Gastrocnemius medialis (tissue), 4 donors: ENCODE measurements around the gene TTLL12. TPM values are rescaled to one million over a fixed set of nuclear protein-coding genes. Genes with fewer than 3 reads are reported as not detected.

Experiments used
- ATAC-seq, 2 donors: fragments of 150-250 bp; one replicate each; pipeline ENCODE4 v1.9.1; 2016
- DNase-seq, 2 donors: peaks; one replicate each; pipeline ENCODE4 v3.0.0-alpha.2; 2019
- H3K27ac ChIP-seq, 4 donors: fragments of 200-600 bp; sonication (generic); 1 replicate in 1 of 4; 2 replicates in 3 of 4; pipeline ENCODE4 v1.5.1; 2016 to 2018; ENCODE audit warnings: mild to moderate bottlenecking in 2 of 4, moderate library complexity in 1 of 4
- H3K27me3 ChIP-seq, 3 donors: fragments of 200-600 bp; sonication (generic) in 2 of 3; 1 replicate in 1 of 3; 2 replicates in 2 of 3; pipeline versions ENCODE4 v1.5.1 to v1.6.0; 2016 to 2019; ENCODE audit warnings: mild to moderate bottlenecking in 1 of 3, moderate library complexity in 1 of 3
- H3K36me3 ChIP-seq, 2 donors: fragments of 200-600 bp; sonication (generic) in 1 of 2; one replicate each; pipeline ENCODE4 v1.5.1; 2017 to 2018
- H3K4me1 ChIP-seq, 2 donors: fragments of 200-600 bp; sonication (generic) in 1 of 2; one replicate each; pipeline ENCODE4 v1.5.1; 2016 to 2017; ENCODE audit warnings: mild to moderate bottlenecking in 2 of 2
- H3K4me3 ChIP-seq, 4 donors: fragments of 200-600 bp; sonication (generic) in 3 of 4; 1 replicate in 1 of 4; 2 replicates in 3 of 4; pipeline ENCODE4 v1.5.1; 2016 to 2019; ENCODE audit warnings: mild to moderate bottlenecking in 2 of 4
- H3K9me3 ChIP-seq, 3 donors: fragments of 200-600 bp; sonication (generic) in 2 of 3; 1 replicate in 1 of 3; 2 replicates in 2 of 3; pipeline ENCODE4 v1.5.1; 2016 to 2019
- POLR2A ChIP-seq, 2 donors: fragments of 450-650 bp; IDR thresholded peaks; one replicate each; pipeline ENCODE4 v1.6.1; 2017; ENCODE audit warnings: antibody characterized with exemption in 2 of 2, mild to moderate bottlenecking in 2 of 2, moderate library complexity in 2 of 2
- in situ Hi-C, 4 donors: fragments of 200-750 bp; cut with MboI; loops; one replicate each; pipeline versions ENCODE4 v1.15.0 to v1.8.0; 2017; ENCODE audit warnings: low sequenced_read_pairs in 4 of 4
- intact Hi-C: fragments of 100-400 bp; cut with DNase I; formaldehyde crosslinking; loops from one replicate; pipeline ENCODE4 v1.15.1; 2023; ENCODE audit warnings: low total_unique reads
- total RNA-seq, 4 donors: library from RNA; depleted of rRNA; stranded (reverse); fragments of >200 nt; gene quantifications; one replicate each; pipeline versions ENCODE4 v1.1.0 to v1.2.3, GENCODE V29; 2016
- TF ChIP-seq, protein P1 (sequence below), 5 experiments: fragments of 450-650 bp in 3 of 5; fragments of 200-600 bp in 2 of 5; sonication (generic) in 2 of 5; IDR thresholded peaks in 4 of 5; conservative IDR thresholded peaks in 1 of 5; 1 replicate in 4 of 5; 2 replicates in 1 of 5; pipeline ENCODE4 v1.5.1; 2016 to 2019; ENCODE audit warnings: antibody characterized with exemption in 5 of 5, mild to moderate bottlenecking in 3 of 5, moderate library complexity in 3 of 5

Gene TTLL12
- total RNA-seq, 4 donors from 2014 or later, result 13.7 to 41.8 (median 19.6) TPM

DNA sequence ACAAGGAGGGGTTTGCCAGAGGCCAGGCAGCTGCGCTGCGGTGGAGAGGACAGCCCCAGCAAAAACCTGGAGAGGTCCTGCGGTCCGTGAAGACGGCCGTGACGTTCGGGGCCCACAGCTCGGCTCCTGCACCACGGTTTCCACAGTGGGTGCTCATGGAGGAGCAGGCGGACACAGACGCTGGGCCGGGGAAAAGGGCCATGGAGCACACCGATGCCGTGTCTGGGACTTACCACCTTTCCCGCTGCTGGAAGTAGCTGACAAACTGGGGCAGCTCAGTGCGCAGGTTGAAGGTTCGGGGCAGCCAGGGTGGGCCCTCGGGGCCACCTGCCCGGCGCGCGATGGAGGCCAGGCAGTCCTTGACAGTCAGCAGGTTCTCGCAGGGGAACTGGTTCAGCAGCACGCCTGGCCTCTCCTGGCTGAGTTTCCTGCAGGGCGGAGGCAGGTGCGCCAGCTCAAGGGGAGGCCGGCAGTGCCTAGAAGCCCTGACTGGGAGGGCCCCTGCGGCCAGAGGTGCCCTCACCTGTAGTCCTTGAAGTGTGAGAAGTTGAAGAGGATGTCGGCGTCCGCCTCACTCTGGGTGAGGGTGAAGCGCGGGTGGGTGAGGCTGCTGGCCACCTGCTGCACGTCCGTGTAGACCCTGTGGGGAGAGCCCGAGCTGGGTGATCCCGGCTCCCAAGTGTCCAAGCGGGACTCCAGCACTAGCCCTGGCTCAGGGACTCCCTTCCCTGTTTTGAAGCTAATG, 12.8 kb downstream of the TTLL12 start:
- no peak for DNase-seq

DNA sequence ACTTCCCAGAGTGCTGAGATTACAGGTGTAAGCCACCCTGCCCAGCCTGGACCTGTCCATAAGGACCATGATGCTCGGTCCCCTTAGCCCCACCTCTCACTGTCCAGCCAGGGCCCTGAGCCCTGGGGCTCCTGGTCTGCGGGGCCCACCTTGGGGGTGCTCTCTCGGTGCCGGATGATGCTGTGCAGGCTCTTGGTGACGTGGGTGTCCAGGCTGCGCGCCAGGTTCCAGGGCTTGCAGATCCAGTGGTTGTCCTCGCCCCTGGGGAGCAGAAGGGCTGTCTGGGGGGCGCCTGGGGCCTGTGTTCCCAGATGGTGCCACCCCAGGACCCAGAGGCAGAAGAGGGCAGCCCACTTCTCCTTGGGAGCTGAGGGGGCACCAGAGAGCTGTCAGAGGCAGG, 13.4 kb downstream of the TTLL12 start:
- no peaks in the 10 kb centered on the region for H3K4me1 ChIP-seq
- TF ChIP-seq, protein P1, sequence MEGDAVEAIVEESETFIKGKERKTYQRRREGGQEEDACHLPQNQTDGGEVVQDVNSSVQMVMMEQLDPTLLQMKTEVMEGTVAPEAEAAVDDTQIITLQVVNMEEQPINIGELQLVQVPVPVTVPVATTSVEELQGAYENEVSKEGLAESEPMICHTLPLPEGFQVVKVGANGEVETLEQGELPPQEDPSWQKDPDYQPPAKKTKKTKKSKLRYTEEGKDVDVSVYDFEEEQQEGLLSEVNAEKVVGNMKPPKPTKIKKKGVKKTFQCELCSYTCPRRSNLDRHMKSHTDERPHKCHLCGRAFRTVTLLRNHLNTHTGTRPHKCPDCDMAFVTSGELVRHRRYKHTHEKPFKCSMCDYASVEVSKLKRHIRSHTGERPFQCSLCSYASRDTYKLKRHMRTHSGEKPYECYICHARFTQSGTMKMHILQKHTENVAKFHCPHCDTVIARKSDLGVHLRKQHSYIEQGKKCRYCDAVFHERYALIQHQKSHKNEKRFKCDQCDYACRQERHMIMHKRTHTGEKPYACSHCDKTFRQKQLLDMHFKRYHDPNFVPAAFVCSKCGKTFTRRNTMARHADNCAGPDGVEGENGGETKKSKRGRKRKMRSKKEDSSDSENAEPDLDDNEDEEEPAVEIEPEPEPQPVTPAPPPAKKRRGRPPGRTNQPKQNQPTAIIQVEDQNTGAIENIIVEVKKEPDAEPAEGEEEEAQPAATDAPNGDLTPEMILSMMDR (IDR thresholded peaks at IDR 0.05 in 4 of 5, conservative IDR thresholded peaks at IDR 0.05 in 1 of 5), result no peak
- no peak for TF ChIP-seq POLR2A (IDR thresholded peaks at IDR 0.05)
- intact Hi-C loops (no loop called here), in situ Hi-C loops (no loop called here)
- peaks cover 0 to 63% of the 10 kb centered on the region in 2 donors for H3K36me3 ChIP-seq
- ATAC-seq (no peak), DNase-seq (no peak)
- H3K27ac ChIP-seq, result no peak overlapping the region
- no peaks in the 10 kb centered on the region for H3K9me3 ChIP-seq
- no peak overlapping the region for H3K4me3 ChIP-seq
- H3K27me3 ChIP-seq, result no peaks in the 10 kb centered on the region

More for the DNA sequence above, 12.8 kb downstream of the TTLL12 start:
- intact Hi-C loops, result no loop called here
- no peak for TF ChIP-seq POLR2A (IDR thresholded peaks at IDR 0.05)
- TF ChIP-seq, protein P1 (IDR thresholded peaks at IDR 0.05 in 4 of 5, conservative IDR thresholded peaks at IDR 0.05 in 1 of 5), result no peak
- Histone ChIP-seq H3K9me3 (no peaks in the 10 kb centered on the region), H3K4me1 (no peaks in the 10 kb centered on the region), H3K4me3 (no peak overlapping the region), H3K36me3 (peaks cover 0 to 69% of the 10 kb centered on the region in 2 donors), H3K27ac (no peak overlapping the region), H3K27me3 (no peaks in the 10 kb centered on the region)
- no peak for ATAC-seq
- in situ Hi-C loops, result no loop called here

DNA sequence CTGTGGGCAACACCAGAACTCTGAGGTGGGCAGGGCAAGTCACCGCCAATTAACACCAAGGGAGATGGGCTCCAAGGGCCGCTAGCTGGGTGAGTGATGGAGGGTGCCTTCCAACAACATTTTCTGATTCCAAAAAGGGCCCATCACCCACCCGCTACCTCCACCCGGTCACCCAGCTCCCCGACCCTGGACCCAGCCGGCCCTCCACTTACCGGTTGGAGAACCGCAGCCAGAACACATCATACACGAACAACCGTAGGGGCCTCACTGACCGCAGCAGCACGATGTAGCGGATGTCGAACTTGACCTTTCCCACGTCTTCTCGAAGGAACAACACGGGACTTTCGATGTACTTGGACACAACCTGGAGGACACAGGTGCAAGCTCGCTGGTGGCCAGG, 14.7 kb downstream of the TTLL12 start:
- TF ChIP-seq, protein P1 (IDR thresholded peaks at IDR 0.05 in 4 of 5, conservative IDR thresholded peaks at IDR 0.05 in 1 of 5), result no peak
- TF ChIP-seq POLR2A (IDR thresholded peaks at IDR 0.05), result no peak
- no peak overlapping the region for H3K4me3 ChIP-seq
- no peak overlapping the region for H3K27ac ChIP-seq
- in situ Hi-C loops (no loop called here), intact Hi-C loops (no loop called here)
- no peaks in the 10 kb centered on the region for H3K9me3 ChIP-seq
- no peaks in the 10 kb centered on the region for H3K27me3 ChIP-seq
- no peak for ATAC-seq
- H3K4me1 ChIP-seq, result no peaks in the 10 kb centered on the region
- no peak for DNase-seq
- H3K36me3 ChIP-seq, result peaks cover 0 to 70% of the 10 kb centered on the region in 2 donors

DNA sequence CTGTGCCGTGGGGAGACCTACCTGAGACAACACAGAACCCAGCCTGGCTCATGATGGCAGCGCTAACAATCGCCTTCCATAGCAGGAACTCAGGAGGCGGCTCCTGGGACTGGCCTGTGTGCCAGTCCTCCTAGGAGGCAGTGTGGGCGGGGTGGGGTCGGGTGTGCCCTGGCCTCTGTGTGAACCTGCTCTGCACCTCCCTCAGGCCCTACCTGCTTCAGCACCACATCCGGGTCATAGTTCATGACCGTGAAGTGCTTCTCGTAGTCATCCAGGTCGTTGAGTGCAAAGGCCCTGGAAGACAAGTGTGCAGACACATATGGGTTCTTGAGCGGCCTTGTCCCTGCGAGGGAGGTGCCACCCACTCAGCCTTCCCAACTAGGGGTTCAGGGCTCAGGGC, 15.3 kb downstream of the TTLL12 start:
- Histone ChIP-seq H3K36me3 (peaks cover 0 to 70% of the 10 kb centered on the region in 2 donors), H3K4me1 (no peaks in the 10 kb centered on the region), H3K27me3 (no peaks in the 10 kb centered on the region), H3K9me3 (no peaks in the 10 kb centered on the region), H3K4me3 (no peak overlapping the region), H3K27ac (no peak overlapping the region)
- intact Hi-C loops, result no loop called here
- ATAC-seq, result no peak
- DNase-seq, result no peak
- TF ChIP-seq, protein P1 (IDR thresholded peaks at IDR 0.05 in 4 of 5, conservative IDR thresholded peaks at IDR 0.05 in 1 of 5), result no peak
- TF ChIP-seq POLR2A (IDR thresholded peaks at IDR 0.05), result no peak
- in situ Hi-C loops, result no loop called here
